OCI-LY7 (cell line): ENCODE data around the gene S1PR1. TPM values are rescaled to one million over a fixed set of nuclear protein-coding genes. Genes with fewer than 3 reads are reported as not detected.

Experiments
- BruUV-seq: library from RNA; stranded (reverse); fragments of 400-500 nt; replicated peaks from 2 replicates; lab custom pipeline; 2021; lab: Mats Ljungman, UMichigan
- CTCF ChIA-PET: fragments of 300-600 bp; sonication (Branson Sonifier 250); formaldehyde crosslinking; loops from one replicate; lab custom pipeline; 2022; ENCODE audit warnings: antibody characterized with exemption; ENCODE audit not compliant: unreplicated experiment; lab: Charles Lee
- POLR2A ChIA-PET: fragments of 300-600 bp; sonication (Branson Sonifier 250); formaldehyde crosslinking; loops from one replicate; lab custom pipeline; 2022; ENCODE audit warnings: antibody characterized with exemption; lab: Charles Lee
- DNase-seq: peaks from one replicate; pipeline ENCODE4 v3.0.0-alpha.2; 2015; ENCODE audit warnings: low spot score
- H2AFZ ChIP-seq: fragments of 200-600 bp; sonication (generic), shearing (Covaris generic); 2 replicates; pipeline ENCODE4 v1.6.1; 2014; ENCODE audit warnings: mild to moderate bottlenecking, antibody characterized with exemption, low read length, moderate library complexity
- H3K27ac ChIP-seq: fragments of 200-600 bp; sonication (generic); 2 replicates; pipeline ENCODE4 v1.5.1; 2014; ENCODE audit warnings: mixed run types, low read depth, mild to moderate bottlenecking, moderate library complexity, low read length, inconsistent platforms; ENCODE audit not compliant: poor library complexity, severe bottlenecking
- H3K36me3 ChIP-seq: fragments of 200-600 bp; sonication (generic); 2 replicates; pipeline ENCODE4 v1.6.1; 2014; ENCODE audit warnings: mild to moderate bottlenecking, antibody characterized with exemption, low read length, moderate library complexity, mixed read lengths; ENCODE audit not compliant: insufficient read depth
- H3K4me1 ChIP-seq: fragments of 200-600 bp; sonication (generic); 2 replicates; pipeline ENCODE4 v1.5.1; 2014; ENCODE audit warnings: mild to moderate bottlenecking, low read length; ENCODE audit not compliant: insufficient read depth, poor library complexity, severe bottlenecking
- H3K4me2 ChIP-seq: fragments of 200-600 bp; sonication (generic); 2 replicates; pipeline ENCODE4 v1.6.1; 2014; ENCODE audit warnings: mild to moderate bottlenecking, low read length
- H3K4me3 ChIP-seq: fragments of 200-600 bp; sonication (generic); 2 replicates; pipeline ENCODE4 v1.5.1; 2014; ENCODE audit warnings: mild to moderate bottlenecking, low read depth, low read length; ENCODE audit not compliant: poor library complexity, severe bottlenecking
- H3K79me2 ChIP-seq: fragments of 200-600 bp; sonication (generic); 2 replicates; pipeline ENCODE4 v1.6.1; 2016; ENCODE audit warnings: low read depth, mild to moderate bottlenecking, low read length, moderate library complexity, mixed read lengths; ENCODE audit not compliant: insufficient read depth
- H3K9me2 ChIP-seq: fragments of 200-600 bp; sonication (generic); 2 replicates; pipeline ENCODE4 v1.6.1; 2016; ENCODE audit warnings: mild to moderate bottlenecking, low read length, mixed read lengths; ENCODE audit not compliant: insufficient read depth
- H3K9me3 ChIP-seq: fragments of 200-600 bp; sonication (generic); 2 replicates; pipeline ENCODE4 v1.6.1; 2014; ENCODE audit warnings: mild to moderate bottlenecking, mixed run types, low read length, mixed read lengths
- H4K20me1 ChIP-seq: fragments of 200-600 bp; sonication (generic); 2 replicates; pipeline ENCODE4 v1.6.1; 2014; ENCODE audit warnings: mild to moderate bottlenecking, antibody characterized with exemption, low read length, moderate library complexity, mixed read lengths; ENCODE audit not compliant: insufficient read depth
- CTCF ChIP-seq: fragments of 200-600 bp; sonication (generic); conservative IDR thresholded peaks from 2 replicates; pipeline ENCODE4 v1.5.1; 2014; ENCODE audit warnings: mild to moderate bottlenecking, antibody characterized with exemption, low read length, moderate library complexity, mixed read lengths
- EZH2phosphoT487 ChIP-seq: fragments of 200-600 bp; sonication (generic); IDR thresholded peaks from 2 replicates; pipeline ENCODE4 v1.6.1; 2018; ENCODE audit warnings: low read depth, borderline replicate concordance, mild to moderate bottlenecking, mixed run types, antibody characterized with exemption, low read length, moderate library complexity, mixed read lengths
- intact Hi-C: fragments of 100-400 bp; cut with micrococcal nuclease; formaldehyde crosslinking; loops from one replicate; pipeline ENCODE4 v1.10.0; 2022; ENCODE audit not compliant: unreplicated experiment
- total RNA-seq, 2 experiments: library from RNA; depleted of rRNA in 1 of 2; stranded (reverse); fragments of >200 nt in 1 of 2; shearing (Covaris generic) in 1 of 2; gene quantifications; 2 replicates each; pipeline ENCODE4 v1.2.3, GENCODE V29; 2014 to 2022

S1PR1 gene
- total RNA-seq, 2 experiments from 2014 or later: 0.41 TPM; not detected in 1

- CTCF ChIA-PET: no interaction called here
- Histone ChIP-seq H2AFZ (no peak overlapping the region), H3K4me3 (no peak overlapping the region), H3K36me3 (no peaks in the 10 kb centered on the region), H3K4me2 (no peak overlapping the region), H3K9me2 (no peaks in the 10 kb centered on the region), H3K27ac (no peak overlapping the region), H3K79me2 (no peaks in the 10 kb centered on the region), H3K9me3 (no peaks in the 10 kb centered on the region), H4K20me1 (no peaks in the 10 kb centered on the region), H3K4me1 (peaks cover 6% of the 10 kb centered on the region)
- POLR2A ChIA-PET: interaction anchor here (0.7 to 1.4 kb wide), 5 partner anchors 7 to 367 kb away, joined by 3 to 6 read pairs (median 3); no protein-coding TSS in a partner anchor
- TF ChIP-seq CTCF (no peak), EZH2phosphoT487 (no peak)
- DNase-seq: no peak
- BruUV-seq: no TSS peak
- intact Hi-C loops: loop anchor here (10.0 kb wide), 1 partner anchor 261 kb away; the partner anchor contains the start of gene DPH5
Observed at GRCh38 chr1:101285922-101286570, 49.2 kb downstream of the S1PR1 start.

GRCh38 chr1:101288491-101288944, 51.7 kb downstream of the S1PR1 start:
- Histone ChIP-seq H4K20me1 (no peaks in the 10 kb centered on the region), H3K9me3 (no peaks in the 10 kb centered on the region), H3K27ac (no peak overlapping the region), H3K79me2 (no peaks in the 10 kb centered on the region), H3K9me2 (no peaks in the 10 kb centered on the region), H3K4me3 (no peak overlapping the region), H3K36me3 (no peaks in the 10 kb centered on the region), H3K4me1 (peaks cover 17% of the 10 kb centered on the region), H3K4me2 (no peak overlapping the region), H2AFZ (no peak overlapping the region)
- ChIA-PET POLR2A (interaction anchor here (0.5 to 1.0 kb wide), 3 partner anchors 50 to 267 kb away, joined by 3 to 4 read pairs (median 3); no protein-coding TSS in a partner anchor), CTCF (interaction anchor here (0.6 to 0.9 kb wide), 2 partner anchors 154 to 354 kb away, joined by 3 read pairs; no protein-coding TSS in a partner anchor)
- intact Hi-C loops: loop anchor here (1.0 to 10.0 kb wide), 4 partner anchors 50 to 367 kb away; partner anchors contain the start of gene DPH5
- TF ChIP-seq CTCF (peak; percentile 98), EZH2phosphoT487 (no peak)
- DNase-seq: peak; percentile 81
- BruUV-seq: no TSS peak
